Mucosa of descending colon (tissue), 3 donors: Measurements from ENCODE around the gene FAM162A. TPM values are rescaled to one million over a fixed set of nuclear protein-coding genes. Genes with fewer than 3 reads are reported as not detected.

Experiments used
- ATAC-seq: fragments of 200-7000 bp; cut with Tn5 transposase; one replicate; pipeline ENCODE4 v1.9.1; 2020; ENCODE audit warnings: mild to moderate bottlenecking, moderate library complexity
- DNase-seq, 3 donors: peaks; one replicate each; pipeline ENCODE4 v3.0.0-alpha.2; 2020
- H3K36me3 ChIP-seq: fragments of 200-600 bp; one replicate; pipeline ENCODE4 v1.8.0; 2021; ENCODE audit warnings: low read depth, mild to moderate bottlenecking
- H3K4me1 ChIP-seq: fragments of 200-600 bp; one replicate; pipeline ENCODE4 v1.8.0; 2021; ENCODE audit warnings: low read depth, mild to moderate bottlenecking
- H3K4me3 ChIP-seq: fragments of 200-600 bp; one replicate; pipeline ENCODE4 v1.8.0; 2021; ENCODE audit warnings: mild to moderate bottlenecking
- H3K9me3 ChIP-seq: fragments of 200-600 bp; one replicate; pipeline ENCODE4 v1.8.0; 2021; ENCODE audit warnings: mild to moderate bottlenecking
- intact Hi-C, 2 donors: fragments of 100-400 bp; cut with DNase I in 1 of 2; cut with micrococcal nuclease in 1 of 2; formaldehyde crosslinking; loops; one replicate each; pipeline versions ENCODE4 v1.11.0 to v1.11.1; 2022; cut with DNase I, micrococcal nuclease
- total RNA-seq, 3 donors: library from RNA; stranded (reverse); fragmentation: NEBNext Ultra II Directional in 2 of 3; extraction: Animal tissue kit (Norgen Biotek cat#: 25700) in 2 of 3; gene quantifications; one replicate each; pipeline versions ENCODE4 v1.2.1 to v1.2.4, GENCODE V29; 2021 to 2023
- TF ChIP-seq, protein P1 (sequence below): fragments of 200-600 bp; IDR thresholded peaks from one replicate; pipeline ENCODE4 v1.8.0; 2022; ENCODE audit warnings: antibody characterized with exemption, mild to moderate bottlenecking
- donor health status: DM: no; HTN: no; CAD: no; lungs with moderate emphysema.
- donor health status: DM: no; HTN: no; CAD: no.
- donor health status: DM: no; HTN: yes; CAD: no.

Gene FAM162A
- total RNA-seq, 3 donors from 2014 or later, result 111 to 206 (median 152) TPM

DNA sequence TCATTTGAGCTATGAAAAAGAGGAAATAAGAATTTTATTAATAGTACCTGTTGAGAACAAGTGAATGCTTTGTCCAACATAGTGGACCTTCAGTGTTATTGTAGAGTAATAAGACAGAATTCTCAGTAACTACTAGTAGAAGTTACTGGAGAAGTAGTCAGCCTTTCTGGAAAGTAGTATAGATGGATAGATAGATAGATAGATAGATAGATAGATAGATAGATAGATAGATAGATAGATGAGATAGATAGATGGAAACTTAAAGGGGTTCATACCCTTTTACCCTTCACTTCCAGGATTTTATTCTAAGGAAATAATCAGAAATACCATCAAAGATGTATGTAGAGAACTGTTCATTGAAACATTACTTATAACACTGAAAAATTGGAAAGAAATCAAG, 5.2 kb downstream of the FAM162A start:
- ATAC-seq, result no peak
- Histone ChIP-seq H3K36me3 (no peaks in the 10 kb centered on the region), H3K9me3 (no peaks in the 10 kb centered on the region), H3K4me1 (peaks cover 16% of the 10 kb centered on the region), H3K4me3 (no peak overlapping the region)
- no peak for DNase-seq
- TF ChIP-seq, protein P1, sequence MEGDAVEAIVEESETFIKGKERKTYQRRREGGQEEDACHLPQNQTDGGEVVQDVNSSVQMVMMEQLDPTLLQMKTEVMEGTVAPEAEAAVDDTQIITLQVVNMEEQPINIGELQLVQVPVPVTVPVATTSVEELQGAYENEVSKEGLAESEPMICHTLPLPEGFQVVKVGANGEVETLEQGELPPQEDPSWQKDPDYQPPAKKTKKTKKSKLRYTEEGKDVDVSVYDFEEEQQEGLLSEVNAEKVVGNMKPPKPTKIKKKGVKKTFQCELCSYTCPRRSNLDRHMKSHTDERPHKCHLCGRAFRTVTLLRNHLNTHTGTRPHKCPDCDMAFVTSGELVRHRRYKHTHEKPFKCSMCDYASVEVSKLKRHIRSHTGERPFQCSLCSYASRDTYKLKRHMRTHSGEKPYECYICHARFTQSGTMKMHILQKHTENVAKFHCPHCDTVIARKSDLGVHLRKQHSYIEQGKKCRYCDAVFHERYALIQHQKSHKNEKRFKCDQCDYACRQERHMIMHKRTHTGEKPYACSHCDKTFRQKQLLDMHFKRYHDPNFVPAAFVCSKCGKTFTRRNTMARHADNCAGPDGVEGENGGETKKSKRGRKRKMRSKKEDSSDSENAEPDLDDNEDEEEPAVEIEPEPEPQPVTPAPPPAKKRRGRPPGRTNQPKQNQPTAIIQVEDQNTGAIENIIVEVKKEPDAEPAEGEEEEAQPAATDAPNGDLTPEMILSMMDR, result no peak
- intact Hi-C loops, result no loop called here

- DNase-seq (no peak), ATAC-seq (no peak)
These were observed 5.9 kb downstream of the FAM162A start for GRCh38 chr3:122389892-122390291.

GRCh38 chr3:122390665-122391064, 6.7 kb downstream of the FAM162A start:
- Histone ChIP-seq H3K4me1 (peaks cover 13% of the 10 kb centered on the region), H3K36me3 (no peaks in the 10 kb centered on the region), H3K9me3 (no peaks in the 10 kb centered on the region), H3K4me3 (no peak overlapping the region)
- ATAC-seq (no peak), DNase-seq (no peak)
- TF ChIP-seq, protein P1, result no peak
- intact Hi-C loops, result loop anchor here (10.0 kb wide), 2 partner anchors 284 to 294 kb away; partner anchors contain the start of gene PARP14 (in 1 of the 2)

More at GRCh38 chr3:122389892-122390291, 5.9 kb downstream of the FAM162A start:
- H3K4me1 ChIP-seq, result peaks cover 16% of the 10 kb centered on the region
- intact Hi-C loops, result loop anchor here (10.0 kb wide), 2 partner anchors 285 to 295 kb away; partner anchors contain the start of gene PARP14 (in 1 of the 2)
- no peaks in the 10 kb centered on the region for H3K36me3 ChIP-seq
- H3K9me3 ChIP-seq, result no peaks in the 10 kb centered on the region
- H3K4me3 ChIP-seq, result no peak overlapping the region
- TF ChIP-seq, protein P1, result no peak

GRCh38 chr3:122391681-122392446, 7.9 kb downstream of the FAM162A start:
- no peak for ATAC-seq

DNA sequence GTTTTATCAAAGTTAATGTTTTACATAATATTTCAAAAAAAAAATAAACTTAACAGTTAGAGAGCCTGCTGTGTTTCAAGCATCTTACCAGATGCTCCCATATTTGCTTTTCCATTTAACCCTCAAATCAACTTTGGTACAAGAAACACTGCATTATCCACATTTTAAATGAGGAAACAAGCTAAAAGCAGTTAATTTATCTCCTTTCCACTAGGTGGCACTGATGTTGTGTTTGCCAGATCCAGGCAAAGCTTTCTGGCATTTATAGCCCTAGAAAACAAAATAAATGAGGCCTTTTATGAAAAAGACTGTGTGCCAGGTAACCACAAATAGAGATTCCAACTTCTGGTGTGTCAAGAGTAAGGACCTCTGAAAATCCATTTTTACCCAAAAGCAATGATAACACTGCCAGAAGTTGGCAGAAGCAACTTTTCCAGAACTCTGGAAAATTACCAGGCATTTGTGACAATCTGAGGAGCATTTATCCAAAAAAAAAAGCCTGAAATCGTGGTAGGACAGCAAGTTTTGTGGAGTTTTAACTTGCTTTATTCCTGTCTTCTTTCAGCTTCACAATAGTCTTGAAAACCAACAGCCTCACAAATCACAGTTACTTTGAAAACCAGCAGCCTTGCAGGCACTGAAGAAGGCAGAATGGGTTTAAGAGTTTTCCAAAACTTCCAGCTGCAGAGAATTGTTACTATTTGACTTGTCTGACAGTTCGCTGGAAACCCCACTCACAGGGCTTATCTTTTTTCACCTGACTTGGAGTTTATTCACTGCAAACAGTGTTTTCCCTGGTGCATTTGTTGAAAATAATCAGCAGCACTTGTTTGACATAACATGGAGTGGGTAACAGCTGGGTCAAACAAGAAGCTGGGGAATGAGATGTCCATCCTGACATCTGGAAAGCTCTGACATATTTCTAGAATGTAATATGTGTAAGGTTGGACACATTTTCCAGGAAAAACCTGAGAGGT, 9.2 kb downstream of the FAM162A start:
- no peaks in the 10 kb centered on the region for H3K9me3 ChIP-seq
- TF ChIP-seq, protein P1, result peak; percentile 14
- no peak overlapping the region for H3K4me3 ChIP-seq
- no peak for DNase-seq
- no peaks in the 10 kb centered on the region for H3K4me1 ChIP-seq
- no peaks in the 10 kb centered on the region for H3K36me3 ChIP-seq
- peak; percentile 62 for ATAC-seq
- intact Hi-C loops, result loop anchor here (10.0 kb wide), 2 partner anchors 282 to 292 kb away; partner anchors contain the start of gene PARP14 (in 1 of the 2)

More at GRCh38 chr3:122391681-122392446, 7.9 kb downstream of the FAM162A start:
- Histone ChIP-seq H3K4me3 (no peak overlapping the region), H3K36me3 (no peaks in the 10 kb centered on the region), H3K9me3 (no peaks in the 10 kb centered on the region), H3K4me1 (peaks cover 7% of the 10 kb centered on the region)
- intact Hi-C loops, result loop anchor here (10.0 kb wide), 2 partner anchors 283 to 293 kb away; partner anchors contain the start of gene PARP14 (in 1 of the 2)
- DNase-seq, result no peak
- TF ChIP-seq, protein P1, result no peak
